MM.1S (cell line): Measurements from ENCODE around the gene ARHGAP4.

Experiments used
- CTCF ChIP-seq: fragments of 300-600 bp; sonication (generic); IDR thresholded peaks from 2 replicates; pipeline ENCODE4 v1.5.1; 2016; ENCODE audit warnings: antibody characterized with exemption, low read length, mixed read lengths
- EZH2phosphoT487 ChIP-seq: fragments of 300-600 bp; sonication (generic); IDR thresholded peaks from 2 replicates; pipeline ENCODE4 v1.6.1; 2018; ENCODE audit warnings: antibody characterized with exemption, low read length

GRCh38 chrX:153886915-153887314 lies 39.1 kb downstream of the ARHGAP4 start:
- TF ChIP-seq CTCF, result no peak
- TF ChIP-seq EZH2phosphoT487, result no peak
